CD14-positive monocyte (primary cell): Measurements from ENCODE around the gene RNF26. TPM values are rescaled to one million over a fixed set of nuclear protein-coding genes. Genes with fewer than 3 reads are reported as not detected.

ENCODE experiments used
- DNase-seq, 3 donors: peaks; one replicate each; pipeline ENCODE4 v3.0.0-alpha.2; 2011 to 2022
- H2AFZ ChIP-seq: 2 replicates; pipeline ENCODE4 v1.6.0; 2012; ENCODE audit warnings: mild to moderate bottlenecking, low read depth, low read length, inconsistent platforms; ENCODE audit not compliant: insufficient read depth, poor library complexity, severe bottlenecking
- H3K27ac ChIP-seq, 2 donors: 1 replicate in 1 of 2; 2 replicates in 1 of 2; pipeline ENCODE4 v1.5.1; 2012 to 2013; ENCODE audit warnings: low read length in 2 of 2, control low read depth in 1 of 2, inconsistent platforms in 1 of 2, low read depth in 1 of 2, mild to moderate bottlenecking in 1 of 2
- H3K27me3 ChIP-seq, 2 donors: one replicate each; pipeline versions ENCODE4 v1.6.0 to v1.6.1; 2011 to 2013; ENCODE audit warnings: low read length in 2 of 2; ENCODE audit not compliant: control insufficient read depth in 2 of 2, insufficient read depth in 2 of 2
- H3K36me3 ChIP-seq, 2 donors: replicated peaks in 1 of 2; 1 replicate in 1 of 2; 2 replicates in 1 of 2; pipeline versions ENCODE4 v1.5.1 to v1.6.1; 2012 to 2013; ENCODE audit warnings: low read length in 2 of 2, control low read depth in 1 of 2, inconsistent platforms in 1 of 2, mild to moderate bottlenecking in 1 of 2; ENCODE audit not compliant: insufficient read depth in 2 of 2, control insufficient read depth in 1 of 2
- H3K4me1 ChIP-seq, 2 donors: 1 replicate in 1 of 2; 2 replicates in 1 of 2; pipeline versions ENCODE4 v1.5.1 to v1.6.1; 2012 to 2013; ENCODE audit warnings: low read length in 2 of 2, control low read depth in 1 of 2, inconsistent platforms in 1 of 2, mild to moderate bottlenecking in 1 of 2, moderate library complexity in 1 of 2; ENCODE audit not compliant: insufficient read depth in 2 of 2, control insufficient read depth in 1 of 2
- H3K4me2 ChIP-seq: replicated peaks from 2 replicates; pipeline ENCODE3; 2012; ENCODE audit warnings: low read length, moderate library complexity, mild to moderate bottlenecking; ENCODE audit not compliant: poor library complexity, severe bottlenecking; ENCODE audit errors: extremely low read depth
- H3K4me3 ChIP-seq, 3 experiments: fragments of 200-600 bp in 1 of 3; sonication (generic) in 1 of 3; replicated peaks in 1 of 3; 1 replicate in 2 of 3; 2 replicates in 1 of 3; pipeline ENCODE4 v1.5.1; 2011 to 2013; ENCODE audit warnings: low read length in 3 of 3, mild to moderate bottlenecking in 3 of 3, control low read depth in 2 of 3, low read depth in 2 of 3, inconsistent platforms in 1 of 3, moderate library complexity in 1 of 3
- H3K79me2 ChIP-seq: 2 replicates; pipeline ENCODE4 v1.6.0; 2012; ENCODE audit warnings: mild to moderate bottlenecking, control low read depth, inconsistent platforms, low read length, moderate library complexity; ENCODE audit not compliant: insufficient read depth
- H3K9ac ChIP-seq: 2 replicates; pipeline ENCODE4 v1.6.0; 2017; ENCODE audit warnings: low read length, mild to moderate bottlenecking; ENCODE audit not compliant: insufficient read depth, poor library complexity, severe bottlenecking
- H3K9me3 ChIP-seq, 2 donors: replicated peaks in 1 of 2; 1 replicate in 1 of 2; 2 replicates in 1 of 2; pipeline versions ENCODE4 v1.5.1 to v1.6.1; 2012 to 2013; ENCODE audit warnings: low read length in 2 of 2, control low read depth in 1 of 2; ENCODE audit not compliant: control insufficient read depth in 1 of 2, insufficient read depth in 1 of 2
- H4K20me1 ChIP-seq: 2 replicates; pipeline ENCODE4 v1.6.0; 2012; ENCODE audit warnings: mild to moderate bottlenecking, low read length, control low read depth, moderate library complexity; ENCODE audit not compliant: insufficient read depth
- H3K27ac Mint-ChIP-seq, 7 donors: one replicate each; pipeline ENCODE4 v1.8.0; 2020; ENCODE audit warnings: mild to moderate bottlenecking in 7 of 7, mixed read lengths in 7 of 7, moderate library complexity in 6 of 7, inconsistent platforms in 2 of 7
- H3K27me3 Mint-ChIP-seq, 3 donors: one replicate each; pipeline ENCODE4 v1.8.0; 2021 to 2022; ENCODE audit warnings: low read depth in 3 of 3, mild to moderate bottlenecking in 3 of 3, mixed read lengths in 3 of 3, moderate library complexity in 3 of 3, inconsistent platforms in 1 of 3
- H3K36me3 Mint-ChIP-seq, 2 donors: one replicate each; pipeline ENCODE4 v1.8.0; 2020; ENCODE audit warnings: mixed read lengths in 2 of 2, inconsistent platforms in 1 of 2, mild to moderate bottlenecking in 1 of 2
- H3K4me1 Mint-ChIP-seq: one replicate; pipeline ENCODE4 v1.8.0; 2020; ENCODE audit warnings: mild to moderate bottlenecking, mixed read lengths
- H3K4me3 Mint-ChIP-seq, 2 donors: one replicate each; pipeline ENCODE4 v1.8.0; 2020; ENCODE audit warnings: mild to moderate bottlenecking in 2 of 2, mixed read lengths in 2 of 2, moderate library complexity in 1 of 2
- H3K9me3 Mint-ChIP-seq, 7 donors: one replicate each; pipeline ENCODE4 v1.8.0; 2020 to 2022; ENCODE audit warnings: mixed read lengths in 7 of 7, mild to moderate bottlenecking in 6 of 7, moderate library complexity in 6 of 7, inconsistent platforms in 2 of 7
- CTCF ChIP-seq: fragments of 200-600 bp; IDR thresholded peaks from one replicate; pipeline ENCODE4 v1.8.0; 2022; ENCODE audit warnings: antibody characterized with exemption, mild to moderate bottlenecking
- WGBS: methylation state at CpG from one replicate; pipeline ENCODE4 v1.1.5; 2013; ENCODE audit warnings: missing lambda C conversion rate; ENCODE audit not compliant: insufficient coverage; 5-methylcytosine and 5-hydroxymethylcytosine counted together
- intact Hi-C, 2 donors: fragments of 100-400 bp; cut with micrococcal nuclease; formaldehyde crosslinking; loops; one replicate each; pipeline versions ENCODE4 v1.15.0 to v1.15.1; 2023
- polyA plus RNA-seq, 3 donors: library from polyadenylated mRNA; depleted of rRNA in 1 of 3; unstranded in 2 of 3; stranded (reverse) in 1 of 3; fragments of 300-500 nt in 2 of 3; fragments of >200 nt in 1 of 3; fragmentation: Illumina TruSeq in 2 of 3; gene quantifications; 1 replicate in 2 of 3; 2 replicates in 1 of 3; pipeline ENCODE4 v1.2.3, GENCODE V29; 2012 to 2021

The RNF26 gene
- polyA plus RNA-seq, 3 donors: 6.8 to 27.6 (median 20.5) TPM

DNA sequence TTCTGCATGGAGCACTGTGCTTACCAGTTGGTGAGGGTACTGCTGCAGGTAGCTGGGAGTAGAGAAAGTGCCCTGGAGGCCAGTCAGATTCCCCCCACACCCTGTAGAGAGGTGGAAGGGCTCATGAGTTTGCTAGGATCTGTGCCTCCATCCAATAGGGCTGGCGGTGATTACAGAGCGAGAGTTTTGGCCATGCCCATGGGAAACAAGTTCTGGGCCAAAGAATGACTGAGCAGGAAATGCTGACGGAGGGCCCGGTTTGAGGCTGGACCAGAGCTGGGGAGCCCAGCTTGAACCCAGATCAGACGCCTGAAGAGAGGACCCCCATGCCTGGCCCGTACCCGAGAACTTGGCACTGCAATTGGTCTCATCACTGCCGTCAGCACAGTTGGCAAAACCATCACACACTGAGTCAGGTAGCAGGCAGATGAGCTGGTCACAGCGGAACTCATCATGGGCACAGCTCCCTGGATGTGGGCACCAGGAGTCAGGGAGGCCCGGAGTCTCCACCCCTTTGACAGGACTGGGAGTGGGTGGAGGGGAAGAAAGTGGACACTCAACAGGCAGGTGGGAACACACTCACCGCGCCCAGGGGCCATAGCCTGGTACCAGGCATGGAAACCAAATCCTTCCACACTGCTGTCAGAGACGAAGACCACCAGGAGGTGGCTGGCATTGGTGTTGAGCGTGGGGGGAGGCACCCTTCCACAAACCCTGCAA lies 10.1 kb downstream of the RNF26 start:
- no peak overlapping the region for H3K4me3 ChIP-seq
- H3K27ac Mint-ChIP-seq: no peak overlapping the region
- no peak for DNase-seq
- H3K27ac ChIP-seq: no peak overlapping the region
- WGBS: 73% methylated on average over 9 of the region's 14 CpGs
- peaks cover 0 to 5% of the 10 kb centered on the region in 2 donors for H3K36me3 Mint-ChIP-seq
- no peak overlapping the region for H3K4me3 Mint-ChIP-seq
- H3K79me2 ChIP-seq: no peaks in the 10 kb centered on the region
- H3K9ac ChIP-seq: no peak overlapping the region
- H3K4me2 ChIP-seq: no peak overlapping the region
- peaks cover 9% of the 10 kb centered on the region for H3K4me1 Mint-ChIP-seq
- no peaks in the 10 kb centered on the region for H3K36me3 ChIP-seq
- intact Hi-C loops: no loop called here
- H4K20me1 ChIP-seq: no peaks in the 10 kb centered on the region
- H2AFZ ChIP-seq: no peak overlapping the region
- H3K9me3 ChIP-seq: peaks cover 0 to 8% of the 10 kb centered on the region in 2 donors
- TF ChIP-seq CTCF: no peak
- peaks cover 19 to 21% of the 10 kb centered on the region in 2 donors for H3K4me1 ChIP-seq
- H3K27me3 ChIP-seq: peaks cover 19 to 38% of the 10 kb centered on the region in 2 donors
- H3K27me3 Mint-ChIP-seq: peaks cover 33 to 62% (median 58%) of the 10 kb centered on the region in 3 donors
- peaks cover 0 to 8% (median 4%) of the 10 kb centered on the region in 7 donors for H3K9me3 Mint-ChIP-seq

DNA sequence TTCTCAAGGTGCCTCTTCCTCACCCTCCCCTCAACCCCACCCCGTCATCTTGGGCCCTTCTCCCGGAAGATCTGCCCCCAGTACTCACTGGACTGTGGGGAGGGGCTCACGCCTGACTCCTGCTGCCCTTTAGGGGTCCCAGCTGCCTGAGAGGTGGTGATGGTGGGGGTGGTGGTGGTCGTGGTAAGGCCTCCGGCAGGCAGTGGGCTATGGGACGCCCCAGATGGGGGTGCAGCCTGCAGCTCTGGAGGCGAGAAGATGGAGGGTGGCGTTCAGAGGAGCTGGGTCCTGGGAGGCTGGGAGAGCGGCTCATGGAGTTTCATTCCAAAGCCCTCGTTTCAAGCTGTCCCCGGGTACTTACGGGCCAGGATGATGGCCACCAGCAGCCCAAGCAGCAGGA lies 11.4 kb downstream of the RNF26 start:
- H3K79me2 ChIP-seq: no peaks in the 10 kb centered on the region
- Mint-ChIP-seq H3K36me3 (peaks cover 0 to 4% of the 10 kb centered on the region in 2 donors), H3K4me3 (no peak overlapping the region), H3K4me1 (peaks cover 8% of the 10 kb centered on the region), H3K9me3 (peaks cover 0 to 6% (median 3%) of the 10 kb centered on the region in 7 donors), H3K27me3 (peaks cover 35 to 55% (median 53%) of the 10 kb centered on the region in 3 donors), H3K27ac (no peak overlapping the region)
- peaks cover 9% of the 10 kb centered on the region in 2 donors for H3K4me1 ChIP-seq
- H4K20me1 ChIP-seq: no peaks in the 10 kb centered on the region
- no peak overlapping the region for H3K27ac ChIP-seq
- H3K27me3 ChIP-seq: peaks cover 12 to 31% of the 10 kb centered on the region in 2 donors
- H2AFZ ChIP-seq: no peak overlapping the region
- no peak overlapping the region for H3K4me2 ChIP-seq
- 90% methylated on average over 10 of the region's 12 CpGs for WGBS
- H3K36me3 ChIP-seq: no peaks in the 10 kb centered on the region
- TF ChIP-seq CTCF: no peak
- DNase-seq: no peak
- no peak overlapping the region for H3K9ac ChIP-seq
- intact Hi-C loops: no loop called here
- H3K4me3 ChIP-seq: no peak overlapping the region
- peaks cover 0 to 4% of the 10 kb centered on the region in 2 donors for H3K9me3 ChIP-seq
